ENCODE results near the gene ME3. TPM values are rescaled to one million over a fixed set of nuclear protein-coding genes. Genes with fewer than 3 reads are reported as not detected.

Gene ME3
- total and polyA plus RNA-seq, 12 donors, result 13.9 to 128 (median 44.5) TPM

- Histone ChIP-seq H3K4me1 (replicated peaks in 1 of 2) (peaks cover 3 to 4% of the 10 kb centered on the region in 2 donors), H3K27me3 (no peaks in the 10 kb centered on the region), H3K9me3 (replicated peaks in 1 of 3) (no peaks in the 10 kb centered on the region), H3K27ac (no peak overlapping the region), H3K36me3 (replicated peaks in 1 of 2) (no peaks in the 10 kb centered on the region), H3K4me3 (no peak overlapping the region)
- no peak for DNase-seq
- WGBS, 4 donors, result 72 to 84% (median 80%) methylated on average over 3 of the region's 3 CpGs
- no peak for TF ChIP-seq CTCF (IDR thresholded peaks at IDR 0.05)
- no peak for TF ChIP-seq POLR2A (IDR thresholded peaks at IDR 0.05)
- intact Hi-C loops (cut with DNase I), result no loop called here
Measured at GRCh38 chr11:86510674-86511073, 161.7 kb downstream of the ME3 start.

- H3K27ac ChIP-seq, result no peak overlapping the region
- H3K36me3 ChIP-seq (replicated peaks in 1 of 2), result no peaks in the 10 kb centered on the region
- no peaks in the 10 kb centered on the region for H3K9me3 ChIP-seq (replicated peaks in 1 of 3)
- no peak for DNase-seq
- 68 to 78% (median 76%) methylated on average over 2 of the region's 2 CpGs for WGBS, 4 donors
- H3K4me1 ChIP-seq (replicated peaks in 1 of 2), result no peaks in the 10 kb centered on the region
- H3K27me3 ChIP-seq, result no peaks in the 10 kb centered on the region
- H3K4me3 ChIP-seq, result no peak overlapping the region
- TF ChIP-seq POLR2A (IDR thresholded peaks at IDR 0.05), result no peak
- no peak for TF ChIP-seq CTCF (IDR thresholded peaks at IDR 0.05)
- intact Hi-C loops (cut with DNase I), result no loop called here
Measured at GRCh38 chr11:86510097-86510496, 162.3 kb downstream of the ME3 start.

- intact Hi-C loops (cut with DNase I), result no loop called here
- WGBS, 4 donors, result 0 to 3% (median 1%) methylated on average over 2 of the region's 2 CpGs
- H3K9me3 ChIP-seq (replicated peaks in 1 of 3), result no peaks in the 10 kb centered on the region
- H3K4me1 ChIP-seq (replicated peaks in 1 of 2), result no peaks in the 10 kb centered on the region
- TF ChIP-seq POLR2A (IDR thresholded peaks at IDR 0.05) (no peak), CTCF (IDR thresholded peaks at IDR 0.05) (no peak)
- no peak for DNase-seq
- no peaks in the 10 kb centered on the region for H3K36me3 ChIP-seq (replicated peaks in 1 of 2)
- H3K4me3 ChIP-seq, result no peak overlapping the region
- H3K27ac ChIP-seq, result no peak overlapping the region
- no peaks in the 10 kb centered on the region for H3K27me3 ChIP-seq
Measured at GRCh38 chr11:86509588-86509974, 162.8 kb downstream of the ME3 start.

- Histone ChIP-seq H3K9me3 (replicated peaks in 1 of 3) (no peaks in the 10 kb centered on the region), H3K4me1 (replicated peaks in 1 of 2) (no peaks in the 10 kb centered on the region), H3K4me3 (no peak overlapping the region), H3K36me3 (replicated peaks in 1 of 2) (no peaks in the 10 kb centered on the region), H3K27ac (no peak overlapping the region), H3K27me3 (no peaks in the 10 kb centered on the region)
- WGBS, 4 donors, result 63 to 73% (median 69%) methylated on average over 4 to 6 of the region's 6 CpGs
- TF ChIP-seq CTCF (IDR thresholded peaks at IDR 0.05) (no peak), POLR2A (IDR thresholded peaks at IDR 0.05) (no peak)
- intact Hi-C loops (cut with DNase I), result no loop called here
- no peak for DNase-seq
Measured at GRCh38 chr11:86508604-86509587, 163.5 kb downstream of the ME3 start.
